Neural crest cell (in vitro differentiated cells): ENCODE data around the gene CFD. TPM values are rescaled to one million over a fixed set of nuclear protein-coding genes. Genes with fewer than 3 reads are reported as not detected.
"Not testable (repeated sequence)": the region's sequence is repeated elsewhere in the genome, so short reads cannot be mapped to it uniquely, and the experiment has no call there.

Experiments
- DNase-seq: peaks from one replicate; pipeline ENCODE4 v3.0.0; 2021; ENCODE audit warnings: low read depth, mixed read lengths, low spot score
- H3K27ac Mint-ChIP-seq: one replicate; pipeline ENCODE4 v1.8.0; 2021; ENCODE audit warnings: mild to moderate bottlenecking, mixed read lengths; ENCODE audit not compliant: unreplicated experiment
- H3K27me3 Mint-ChIP-seq: 2 replicates; pipeline ENCODE4 v1.8.0; 2021; ENCODE audit warnings: low read depth, mild to moderate bottlenecking, mixed read lengths
- H3K36me3 Mint-ChIP-seq: 2 replicates; pipeline ENCODE4 v1.8.0; 2021; ENCODE audit warnings: low read depth, mild to moderate bottlenecking, mixed read lengths
- H3K4me1 Mint-ChIP-seq: 2 replicates; pipeline ENCODE4 v1.8.0; 2021; ENCODE audit warnings: mixed read lengths
- H3K4me3 Mint-ChIP-seq: one replicate; pipeline ENCODE4 v1.8.0; 2021; ENCODE audit warnings: mild to moderate bottlenecking, mixed read lengths
- H3K9me3 Mint-ChIP-seq: 2 replicates; pipeline ENCODE4 v1.8.0; 2021; ENCODE audit warnings: mixed read lengths
- CTCF ChIP-seq: fragments of 200-600 bp; sonication (generic); conservative IDR thresholded peaks from 2 replicates; pipeline ENCODE4 v1.5.0; 2021; ENCODE audit warnings: antibody characterized with exemption, mild to moderate bottlenecking
- total RNA-seq: library from RNA; stranded (reverse); gene quantifications from 2 replicates; pipeline ENCODE4 v1.2.1, GENCODE V29; 2021

The CFD gene
- total RNA-seq, 1 donor from 2014 or later: not detected

- no peak for TF ChIP-seq CTCF
- peaks cover 72% of the 10 kb centered on the region for H3K27me3 Mint-ChIP-seq
- H3K27ac Mint-ChIP-seq: no peak overlapping the region
- peaks cover 8% of the 10 kb centered on the region for H3K4me1 Mint-ChIP-seq
- H3K4me3 Mint-ChIP-seq: no peak overlapping the region
- H3K36me3 Mint-ChIP-seq: no peaks in the 10 kb centered on the region
- H3K9me3 Mint-ChIP-seq: no peaks in the 10 kb centered on the region
- DNase-seq: no peak
Observed at GRCh38 chr19:845707-846521, 13.6 kb upstream of the CFD start.

- H3K27me3 Mint-ChIP-seq: peaks cover 54% of the 10 kb centered on the region
- no peak overlapping the region for H3K4me3 Mint-ChIP-seq
- peaks cover 4% of the 10 kb centered on the region for H3K4me1 Mint-ChIP-seq
Observed at GRCh38 chr19:848386-848921, 11.0 kb upstream of the CFD start.

GRCh38 chr19:849195-849594, 10.3 kb upstream of the CFD start:
- peaks cover 50% of the 10 kb centered on the region for H3K27me3 Mint-ChIP-seq
- not testable (repeated sequence) for H3K27ac Mint-ChIP-seq, H3K4me3 Mint-ChIP-seq, DNase-seq, H3K4me1 Mint-ChIP-seq, H3K9me3 Mint-ChIP-seq, H3K36me3 Mint-ChIP-seq

More at GRCh38 chr19:848386-848921, 11.0 kb upstream of the CFD start:
- H3K27ac Mint-ChIP-seq: no peak overlapping the region
- no peaks in the 10 kb centered on the region for H3K9me3 Mint-ChIP-seq
- no peaks in the 10 kb centered on the region for H3K36me3 Mint-ChIP-seq
- no peak for DNase-seq
- no peak for TF ChIP-seq CTCF

GRCh38 chr19:850221-850978, 9.1 kb upstream of the CFD start:
- H3K9me3 Mint-ChIP-seq: no peaks in the 10 kb centered on the region
- no peak for TF ChIP-seq CTCF
- peaks cover 39% of the 10 kb centered on the region for H3K27me3 Mint-ChIP-seq
- no peak overlapping the region for H3K4me3 Mint-ChIP-seq
- H3K27ac Mint-ChIP-seq: no peak overlapping the region
- peaks cover 4% of the 10 kb centered on the region for H3K4me1 Mint-ChIP-seq
- no peak for DNase-seq
- no peaks in the 10 kb centered on the region for H3K36me3 Mint-ChIP-seq

- Mint-ChIP-seq H3K4me3 (no peak overlapping the region), H3K4me1 (no peaks in the 10 kb centered on the region), H3K9me3 (no peaks in the 10 kb centered on the region), H3K36me3 (no peaks in the 10 kb centered on the region), H3K27me3 (peaks cover 33% of the 10 kb centered on the region), H3K27ac (no peak overlapping the region)
- DNase-seq: no peak
- TF ChIP-seq CTCF: no peak
Observed at GRCh38 chr19:850979-851335, 8.5 kb upstream of the CFD start.
